ENCODE results near the gene PCDHGC4.

GRCh38 chr5:141529873-141530272 is 45.0 kb downstream of the PCDHGC4 start:
- TF ChIP-seq CTCF (IDR thresholded peaks at IDR 0.05) (no peak), EZH2phosphoT487 (IDR thresholded peaks at IDR 0.05) (no peak), EZH2 (IDR thresholded peaks at IDR 0.05) (no peak)
